ENCODE results near the gene AHR.
"Not testable (repeated sequence)": the region's sequence is repeated elsewhere in the genome, so short reads cannot be mapped to it uniquely, and the experiment has no call there.

DNA sequence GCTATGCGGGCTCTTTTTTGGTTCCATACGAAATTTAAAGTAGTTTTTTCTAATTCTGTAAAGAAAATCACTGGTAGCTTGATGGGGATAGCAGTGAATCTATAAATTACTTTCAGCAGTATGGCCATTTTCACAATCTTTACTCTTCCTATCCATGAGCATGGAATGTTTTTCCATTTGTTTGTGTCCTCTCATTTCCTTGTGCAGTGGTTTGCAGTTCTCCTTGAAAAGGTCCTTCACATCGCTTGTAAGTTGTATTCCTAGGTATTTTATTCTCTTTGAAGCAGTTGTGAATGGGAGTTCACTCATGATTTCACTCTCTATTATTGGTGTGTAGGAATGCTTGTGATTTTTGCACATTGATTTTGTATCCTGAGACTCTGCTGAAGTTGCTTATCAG is 51.9 kb downstream of the AHR start:
- TF ChIP-seq, protein P1, sequence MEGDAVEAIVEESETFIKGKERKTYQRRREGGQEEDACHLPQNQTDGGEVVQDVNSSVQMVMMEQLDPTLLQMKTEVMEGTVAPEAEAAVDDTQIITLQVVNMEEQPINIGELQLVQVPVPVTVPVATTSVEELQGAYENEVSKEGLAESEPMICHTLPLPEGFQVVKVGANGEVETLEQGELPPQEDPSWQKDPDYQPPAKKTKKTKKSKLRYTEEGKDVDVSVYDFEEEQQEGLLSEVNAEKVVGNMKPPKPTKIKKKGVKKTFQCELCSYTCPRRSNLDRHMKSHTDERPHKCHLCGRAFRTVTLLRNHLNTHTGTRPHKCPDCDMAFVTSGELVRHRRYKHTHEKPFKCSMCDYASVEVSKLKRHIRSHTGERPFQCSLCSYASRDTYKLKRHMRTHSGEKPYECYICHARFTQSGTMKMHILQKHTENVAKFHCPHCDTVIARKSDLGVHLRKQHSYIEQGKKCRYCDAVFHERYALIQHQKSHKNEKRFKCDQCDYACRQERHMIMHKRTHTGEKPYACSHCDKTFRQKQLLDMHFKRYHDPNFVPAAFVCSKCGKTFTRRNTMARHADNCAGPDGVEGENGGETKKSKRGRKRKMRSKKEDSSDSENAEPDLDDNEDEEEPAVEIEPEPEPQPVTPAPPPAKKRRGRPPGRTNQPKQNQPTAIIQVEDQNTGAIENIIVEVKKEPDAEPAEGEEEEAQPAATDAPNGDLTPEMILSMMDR (conservative IDR thresholded peaks at IDR 0.05; ENCODE audit: low read depth, low read length), result not testable (repeated sequence)
- not testable (repeated sequence) for TF ChIP-seq EZH2 (IDR thresholded peaks at IDR 0.05; ENCODE audit: low read length, unreplicated experiment); EZH2phosphoT487 (IDR thresholded peaks at IDR 0.05; ENCODE audit: borderline replicate concordance, low read length)

Data from PC-3 (cell line).